ENCODE data around the gene MBOAT7.

Gene MBOAT7

DNA sequence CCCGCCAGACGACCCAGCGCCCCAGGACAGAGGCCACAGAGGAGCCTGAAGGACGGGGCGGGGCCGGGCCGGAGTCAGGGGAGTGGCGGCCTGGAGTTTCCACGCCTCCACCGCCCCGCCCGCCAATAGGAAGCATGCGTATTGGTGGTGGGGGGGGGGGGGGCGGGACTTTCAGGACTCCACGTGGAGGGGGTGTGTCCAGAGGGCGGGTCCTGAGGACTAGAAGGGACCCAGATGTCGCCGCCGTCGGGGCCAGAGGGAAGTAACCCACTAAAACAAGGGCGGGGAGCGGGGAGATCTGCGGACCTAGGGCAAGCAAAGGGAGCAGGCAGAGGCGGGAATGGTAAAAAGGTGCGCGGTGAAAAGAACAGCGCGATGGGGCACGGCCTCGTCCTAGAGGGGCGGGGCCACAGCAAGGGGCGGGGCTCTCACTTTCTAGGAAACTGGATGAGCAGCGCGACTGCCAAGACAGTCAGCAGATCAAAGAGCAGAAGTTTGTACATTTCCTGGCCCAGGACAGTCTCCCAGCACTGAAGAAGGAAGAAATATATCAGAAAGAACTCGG is 27.1 kb downstream of the MBOAT7 start:
- peak; percentile 84 for DNase-seq (ENCODE audit: low spot score)

DNA sequence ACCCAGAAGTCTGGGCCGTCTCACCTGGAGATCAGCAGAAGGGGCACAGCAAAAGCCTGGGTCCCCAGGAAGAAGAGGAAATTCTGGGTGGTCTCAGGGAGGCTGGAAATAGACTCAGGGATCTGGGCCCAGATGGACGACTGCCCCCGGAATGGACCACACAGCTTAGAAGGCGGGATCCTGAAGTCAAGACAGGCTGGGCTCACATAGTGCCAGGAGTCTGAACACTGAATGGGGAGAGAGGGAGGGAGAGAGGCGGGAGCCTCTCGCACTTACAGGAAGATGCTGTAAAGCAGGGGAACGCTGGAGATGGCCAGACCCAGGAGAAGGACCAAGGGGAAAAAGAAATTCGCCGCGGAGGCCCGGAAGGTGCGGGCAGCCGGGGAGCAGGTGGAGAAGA is 28.5 kb downstream of the MBOAT7 start:
- no peak for DNase-seq (ENCODE audit: low spot score)

DNA sequence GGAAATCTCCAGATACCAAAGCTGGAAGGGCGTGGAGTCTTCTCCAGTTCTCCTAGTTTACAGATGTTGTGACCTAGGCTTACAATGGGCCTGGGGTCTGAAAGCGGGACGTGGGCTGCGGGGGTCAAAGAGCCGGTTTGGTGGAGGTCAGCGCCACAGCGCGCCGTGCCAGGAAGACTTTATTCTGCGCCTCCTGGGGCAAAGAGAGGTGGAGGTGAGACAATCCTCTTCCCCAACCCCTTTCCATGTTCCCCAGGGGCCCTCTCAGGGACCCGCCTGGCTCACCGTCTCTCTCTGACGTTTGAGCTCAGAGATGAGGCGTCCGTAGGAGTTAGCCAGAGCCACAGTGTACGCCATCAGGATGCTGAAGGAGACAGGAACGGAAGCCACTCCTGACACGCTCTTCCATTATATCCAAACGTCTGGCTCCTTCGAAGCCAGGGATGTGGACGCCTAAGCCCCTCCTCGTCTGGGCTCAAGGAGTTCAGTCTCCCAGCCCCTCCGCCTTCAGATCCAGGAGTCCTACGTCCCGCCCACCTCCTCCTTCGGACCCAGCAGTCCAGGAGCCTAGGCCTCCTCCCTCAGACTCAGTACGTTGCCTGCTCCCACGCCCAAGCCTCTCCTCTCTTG is 29.1 kb downstream of the MBOAT7 start:
- no peak for DNase-seq (ENCODE audit: low spot score)

DNA sequence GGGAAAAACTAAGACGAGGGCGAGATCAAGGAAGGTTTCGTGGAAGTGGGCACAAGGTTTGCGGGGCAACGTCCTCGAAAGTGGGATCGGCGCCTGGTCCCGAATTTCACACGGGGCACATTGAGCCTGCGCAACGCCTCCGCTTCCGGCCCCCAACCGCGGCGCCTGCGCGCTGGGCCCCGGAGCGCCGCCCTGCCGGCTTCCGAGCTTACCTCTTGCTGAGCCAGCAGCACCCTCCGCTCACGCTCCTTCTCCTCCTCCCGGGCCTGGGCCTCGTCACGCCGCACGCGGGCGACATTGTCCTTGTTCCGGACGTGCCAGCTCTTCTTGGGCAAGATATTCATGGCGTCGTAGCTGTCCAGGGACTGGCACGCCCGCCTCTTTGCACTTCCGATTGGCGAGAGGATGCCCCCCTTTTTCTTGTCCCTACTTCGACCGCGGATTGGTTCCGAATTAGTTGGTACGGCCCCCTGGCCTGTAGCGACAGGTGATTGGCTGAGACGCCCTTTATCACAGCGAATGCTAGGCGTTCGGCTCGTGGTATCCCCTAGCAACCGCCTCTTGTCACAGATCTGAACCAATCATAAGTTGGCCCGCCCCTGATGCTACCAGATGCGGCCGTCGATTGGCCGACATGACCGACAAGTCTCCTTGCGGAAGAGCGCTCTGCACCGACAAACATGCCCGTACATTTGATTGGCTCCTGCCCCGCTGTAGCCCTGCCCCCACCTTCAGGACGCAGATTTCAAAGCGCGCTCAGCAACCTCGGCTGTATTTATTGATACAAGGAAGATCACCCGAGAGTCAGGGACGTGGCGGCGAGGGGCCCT is 29.8 kb downstream of the MBOAT7 start, which contains the start of gene LENG1:
Gene LENG1, minus strand, starts transcription at position 370 of the 830 bp plus-strand sequence. Its CDS starts 26 bp downstream, at position 344.
- peak; percentile 100 for DNase-seq (ENCODE audit: low spot score)

DNA sequence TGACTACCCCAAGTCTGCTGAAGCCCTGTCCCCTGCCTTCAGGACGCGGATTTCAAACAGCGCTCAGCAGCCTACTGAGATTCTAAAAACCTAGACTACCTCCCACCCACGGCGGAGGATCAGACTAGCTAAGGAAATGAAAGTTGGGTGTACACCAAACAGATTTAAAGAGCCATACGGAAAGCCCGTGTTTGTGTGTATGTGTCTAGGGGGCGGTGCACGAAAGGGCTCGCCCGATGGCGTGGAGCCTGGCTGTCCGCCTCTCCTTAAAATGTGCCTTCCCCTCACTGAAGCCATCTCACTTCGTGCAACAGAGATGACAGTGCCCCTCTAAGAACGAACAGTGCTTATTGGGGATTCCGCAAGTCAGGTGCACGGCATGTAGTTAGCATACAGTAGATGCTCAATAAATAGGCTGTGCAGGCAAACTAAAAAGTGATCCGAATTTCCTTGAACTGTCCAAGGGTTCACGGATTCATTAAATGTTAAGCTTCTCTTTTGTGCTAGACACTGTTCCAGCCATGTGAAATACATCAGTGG is 30.5 kb downstream of the MBOAT7 start:
- DNase-seq (ENCODE audit: low spot score) = peak; percentile 25

DNA sequence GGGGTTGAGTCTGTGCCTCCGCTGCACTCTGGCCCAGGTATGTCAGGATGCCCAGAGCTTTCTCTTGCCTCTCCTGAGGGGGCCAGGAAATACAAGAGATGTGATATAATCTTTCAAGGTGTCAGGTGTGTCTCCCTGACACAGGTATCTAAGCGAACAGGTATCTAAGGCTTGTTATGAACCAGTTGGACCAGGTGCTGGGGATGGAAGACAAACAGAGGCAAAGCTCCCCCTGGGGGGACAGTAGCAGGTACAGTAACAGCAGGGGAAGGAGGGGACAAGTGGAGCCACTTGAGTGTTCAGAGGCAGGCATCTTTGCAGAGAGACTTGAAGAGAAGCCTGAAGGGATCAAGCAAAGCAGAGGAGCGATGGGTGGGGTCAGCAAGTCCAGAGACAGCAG is 32.4 kb downstream of the MBOAT7 start:
- no peak for DNase-seq (ENCODE audit: low spot score)

DNA sequence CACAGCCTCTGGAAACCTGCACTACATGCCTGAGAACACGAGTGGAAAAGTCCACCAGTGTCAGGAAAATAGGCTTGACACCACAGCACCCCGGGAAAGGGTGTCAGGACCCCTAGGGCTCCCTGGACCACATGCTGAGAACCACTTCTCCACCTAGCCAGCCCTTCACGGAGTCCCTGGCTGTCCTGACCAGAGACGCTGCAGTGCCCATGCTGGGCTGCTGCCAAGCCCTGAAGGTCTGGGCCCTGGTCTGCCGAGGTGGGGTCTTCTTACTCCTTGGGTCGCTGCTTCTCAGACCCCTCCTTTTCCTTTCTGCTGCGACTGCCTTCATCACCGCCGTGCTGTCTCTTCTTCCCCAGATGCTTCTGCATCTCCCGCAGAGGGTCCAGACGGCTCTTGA is 32.9 kb downstream of the MBOAT7 start:
- DNase-seq (ENCODE audit: low spot score) = no peak

DNA sequence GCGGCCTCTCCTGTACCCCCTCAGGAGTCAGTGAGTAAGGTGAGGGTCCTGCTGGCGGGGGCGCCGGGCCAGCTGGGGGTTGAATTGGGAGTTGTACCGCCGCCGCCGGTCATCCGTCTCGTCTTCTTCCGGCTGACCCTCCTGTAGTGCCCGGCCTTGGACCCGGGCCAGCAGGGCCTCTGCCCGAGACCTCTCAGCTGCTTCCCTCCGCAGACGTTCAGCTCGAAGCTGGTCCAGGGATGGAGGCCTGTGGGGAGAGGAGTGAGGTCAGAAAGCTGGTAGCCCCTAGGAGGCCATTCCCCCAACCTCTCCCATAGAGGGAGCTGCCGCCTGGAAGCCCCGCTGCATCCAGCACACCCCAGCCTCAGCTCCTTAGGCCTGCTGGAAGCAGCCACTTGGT is 33.7 kb downstream of the MBOAT7 start:
- DNase-seq (ENCODE audit: low spot score) = no peak

DNA sequence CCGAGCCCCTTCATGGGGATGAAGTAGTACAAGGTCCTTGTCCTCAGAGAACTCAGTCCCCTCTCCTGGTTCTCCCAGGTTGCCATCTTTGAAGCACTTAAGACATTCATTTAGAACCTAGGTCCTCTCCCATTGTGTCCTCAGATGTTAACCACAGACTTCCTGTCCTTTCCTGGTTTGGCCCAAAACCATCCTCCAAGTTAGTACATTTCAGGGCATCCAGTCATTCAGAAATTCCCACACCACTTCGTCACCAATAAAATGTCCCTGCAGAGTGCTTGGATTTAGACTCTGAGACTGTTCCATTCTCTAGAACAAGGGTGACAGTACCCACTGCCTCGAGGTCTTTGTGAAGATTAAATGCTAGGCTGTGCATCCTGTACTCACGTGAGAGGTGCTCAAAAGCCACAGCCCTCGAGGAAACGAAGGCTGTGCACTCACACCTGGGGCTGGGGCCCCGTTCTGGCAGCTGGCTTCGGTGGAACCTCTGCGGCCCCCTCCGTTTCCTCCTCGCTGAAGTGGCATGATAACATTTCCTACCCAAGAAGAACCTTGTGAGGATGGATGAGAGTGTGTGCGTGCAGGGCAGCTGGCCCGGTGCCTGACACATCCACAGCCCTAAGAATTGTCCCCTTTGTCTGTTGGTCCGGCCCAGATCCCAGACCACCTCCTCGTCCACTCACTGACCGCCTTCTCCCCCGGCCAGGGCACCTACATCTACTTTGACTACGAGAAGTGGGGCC is 34.6 kb downstream of the MBOAT7 start:
- DNase-seq (ENCODE audit: low spot score) = peak; percentile 18

DNA sequence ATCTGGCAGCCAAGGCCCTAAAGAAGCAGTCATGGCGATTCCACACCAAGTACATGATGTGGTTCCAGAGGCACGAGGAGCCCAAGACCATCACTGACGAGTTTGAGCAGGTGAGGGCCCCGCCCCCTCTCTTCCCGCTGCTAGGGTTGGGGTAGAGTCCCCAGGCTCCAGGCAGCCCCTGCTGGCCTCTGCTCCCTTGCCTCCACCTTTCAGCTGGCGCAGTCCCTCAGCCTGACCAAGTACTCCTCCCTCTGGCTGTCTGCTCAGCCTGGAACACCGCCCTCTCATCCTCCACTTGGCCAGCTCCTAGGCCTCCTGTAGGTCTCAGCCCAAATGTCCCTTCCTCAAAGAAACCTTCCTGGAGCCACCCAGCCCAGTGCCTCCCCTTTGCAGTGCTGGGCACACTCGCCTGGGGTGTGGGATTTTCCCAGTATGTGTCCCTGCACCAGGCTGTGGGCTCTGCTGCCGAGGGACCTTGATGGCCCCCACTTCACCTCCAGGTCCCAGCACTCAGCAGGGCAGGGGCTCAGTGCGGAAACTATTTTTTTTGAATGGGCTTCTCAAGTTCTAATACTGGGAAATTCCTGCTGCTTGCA is 35.6 kb downstream of the MBOAT7 start:
- no peak for DNase-seq (ENCODE audit: low spot score)

DNA sequence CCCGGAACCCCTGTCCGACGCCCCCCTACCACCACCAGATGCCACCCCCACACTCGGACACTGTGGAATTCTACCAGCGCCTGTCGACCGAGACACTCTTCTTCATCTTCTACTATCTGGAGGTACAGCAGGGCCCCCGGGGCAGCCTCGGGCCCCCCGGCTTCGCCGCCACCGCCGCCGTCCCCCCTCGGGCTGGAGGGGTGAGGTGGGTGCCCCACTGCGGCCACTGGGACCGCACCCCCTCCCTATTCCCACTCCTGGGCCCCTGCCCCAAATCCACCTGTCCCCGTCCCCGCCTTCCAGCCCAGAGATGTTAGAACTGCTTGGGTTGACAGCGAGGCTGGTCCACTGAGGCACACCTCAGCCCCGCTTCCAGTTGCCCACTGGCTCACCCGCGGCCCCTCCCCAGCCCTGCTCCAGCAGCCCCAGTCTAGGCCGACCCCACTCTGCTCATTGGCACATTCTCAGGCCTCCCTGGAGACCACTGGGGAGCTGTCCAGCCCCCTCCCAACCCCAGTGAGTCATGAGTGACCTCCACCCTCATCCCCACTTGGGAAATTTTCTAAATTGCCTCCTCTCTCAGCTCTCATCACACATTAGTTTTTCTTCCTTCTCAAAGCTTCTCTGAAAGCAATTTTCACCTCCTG is 36.4 kb downstream of the MBOAT7 start:
- DNase-seq (ENCODE audit: low spot score) = no peak

DNA sequence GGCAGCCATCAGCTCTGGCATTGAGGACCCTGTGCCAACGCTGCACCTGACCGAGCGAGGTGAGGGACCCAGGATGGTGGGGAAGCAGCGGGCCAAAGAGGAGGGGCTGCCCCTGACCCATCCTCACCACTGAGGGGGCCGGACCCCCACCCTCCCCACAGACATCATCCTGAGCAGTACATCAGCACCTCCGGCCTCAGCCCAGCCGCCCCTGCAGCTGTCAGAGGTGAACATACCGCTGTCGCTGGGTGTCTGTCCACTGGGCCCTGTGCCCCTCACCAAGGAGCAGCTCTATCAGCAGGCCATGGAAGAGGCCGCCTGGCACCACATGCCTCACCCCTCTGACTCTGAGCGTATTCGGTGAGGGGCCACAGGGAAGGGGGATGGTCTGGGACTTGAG is 37.1 kb downstream of the MBOAT7 start:
- no peak for DNase-seq (ENCODE audit: low spot score)

DNA sequence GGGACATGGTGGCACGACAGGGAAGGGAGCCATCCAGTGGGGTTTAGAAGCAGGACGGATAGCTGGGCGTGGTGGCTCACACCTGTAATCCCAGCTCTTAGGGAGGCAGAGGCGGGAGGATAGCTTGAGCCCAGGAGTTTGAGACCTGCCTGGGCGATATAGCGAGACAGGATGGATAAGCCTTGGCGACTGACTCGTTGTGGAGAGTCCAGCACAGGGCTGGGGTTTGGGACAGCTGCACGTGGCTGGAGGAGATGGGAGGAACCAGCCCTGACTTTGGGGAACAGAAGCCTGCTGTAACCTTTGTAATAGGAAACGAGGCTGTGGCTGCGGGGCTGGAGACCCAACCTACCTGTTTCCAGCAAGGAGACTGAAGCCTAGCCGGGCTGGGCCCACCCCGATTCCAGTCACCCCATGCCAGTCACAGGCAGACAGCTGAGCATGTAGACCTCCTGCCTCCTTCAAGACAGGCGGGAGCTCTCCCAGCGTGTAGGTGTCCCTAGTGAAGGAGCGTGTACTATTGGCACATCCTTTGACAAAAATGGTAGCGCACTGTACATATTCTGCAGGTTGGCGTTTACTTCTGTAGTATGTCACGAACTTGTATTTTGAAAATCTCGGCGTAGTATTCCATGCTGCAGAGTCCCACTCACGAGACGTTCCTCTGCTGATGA is 37.9 kb downstream of the MBOAT7 start:
- no peak for DNase-seq (ENCODE audit: low spot score)

DNA sequence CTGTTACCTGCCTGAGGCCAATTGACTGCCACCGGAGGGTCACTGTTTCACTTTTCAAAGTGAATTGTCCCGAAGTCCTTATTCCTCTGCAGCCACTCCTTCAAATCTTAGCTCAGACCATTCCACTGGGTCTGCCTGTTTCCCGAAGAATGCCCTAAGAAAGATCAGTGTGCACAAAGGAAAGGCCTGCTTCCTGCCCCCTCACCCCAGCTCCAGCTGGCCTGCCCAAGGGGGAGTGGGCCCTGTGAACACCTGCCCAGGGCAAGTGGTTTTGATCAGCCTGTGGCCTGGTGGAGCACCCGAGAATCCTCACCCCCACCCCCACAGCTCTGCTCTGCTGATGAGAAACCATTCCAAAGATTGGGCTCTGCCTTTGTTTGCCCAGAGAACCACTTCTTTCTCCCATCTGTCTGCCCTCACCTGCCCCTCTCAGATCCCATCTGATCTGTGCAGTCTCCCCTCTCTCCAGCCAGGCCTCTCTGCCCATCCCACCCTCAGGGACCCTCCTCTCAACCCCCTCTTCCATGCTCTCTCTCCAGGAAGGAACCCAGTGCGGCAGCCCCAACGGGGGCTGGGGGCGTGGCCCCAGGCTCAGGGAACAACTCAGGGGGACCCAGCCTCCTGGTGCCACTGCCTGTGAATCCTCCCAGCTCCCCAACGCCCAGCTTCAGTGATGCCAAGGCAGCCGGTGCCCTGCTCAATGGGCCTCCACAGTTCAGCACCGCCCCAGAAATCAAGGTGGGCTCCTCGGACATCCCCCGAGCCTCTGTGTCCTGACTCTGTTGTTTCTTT is 40.2 kb downstream of the MBOAT7 start:
- DNase-seq (ENCODE audit: low spot score) = no peak

DNA sequence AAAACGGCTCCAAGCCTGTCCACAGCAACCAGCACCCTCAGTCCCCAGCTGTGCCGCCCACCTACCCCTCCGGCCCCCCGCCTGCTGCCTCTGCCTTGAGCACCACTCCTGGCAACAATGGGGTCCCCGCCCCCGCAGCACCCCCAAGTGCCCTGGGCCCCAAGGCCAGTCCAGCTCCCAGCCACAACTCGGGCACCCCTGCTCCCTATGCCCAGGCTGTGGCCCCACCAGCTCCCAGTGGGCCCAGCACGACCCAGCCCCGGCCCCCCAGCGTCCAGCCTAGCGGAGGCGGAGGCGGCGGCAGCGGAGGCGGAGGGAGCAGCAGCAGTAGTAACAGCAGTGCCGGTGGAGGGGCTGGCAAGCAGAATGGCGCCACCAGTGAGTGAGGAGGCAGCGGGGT is 41.2 kb downstream of the MBOAT7 start:
- no peak for DNase-seq (ENCODE audit: low spot score)

DNA sequence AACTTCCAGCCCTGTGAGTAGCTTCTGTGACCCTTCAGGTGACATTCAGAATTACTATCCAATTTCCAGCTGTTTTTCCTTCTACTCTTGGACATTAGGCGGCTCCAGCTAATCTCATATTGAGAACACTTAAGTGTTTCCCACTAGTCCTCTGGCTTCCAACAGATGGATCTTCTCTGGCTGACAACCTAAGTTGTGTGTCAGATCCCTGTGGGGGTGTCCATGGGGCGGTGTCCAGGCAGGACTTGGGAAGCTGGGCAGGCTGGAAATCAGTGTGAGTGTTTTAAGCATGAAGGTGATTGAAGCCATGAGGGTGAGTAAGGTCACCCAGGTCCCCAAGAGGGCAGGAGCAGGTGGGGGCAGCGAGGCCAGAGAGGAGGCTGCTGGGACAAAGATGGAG is 41.7 kb downstream of the MBOAT7 start:
- no peak for DNase-seq (ENCODE audit: low spot score)

DNA sequence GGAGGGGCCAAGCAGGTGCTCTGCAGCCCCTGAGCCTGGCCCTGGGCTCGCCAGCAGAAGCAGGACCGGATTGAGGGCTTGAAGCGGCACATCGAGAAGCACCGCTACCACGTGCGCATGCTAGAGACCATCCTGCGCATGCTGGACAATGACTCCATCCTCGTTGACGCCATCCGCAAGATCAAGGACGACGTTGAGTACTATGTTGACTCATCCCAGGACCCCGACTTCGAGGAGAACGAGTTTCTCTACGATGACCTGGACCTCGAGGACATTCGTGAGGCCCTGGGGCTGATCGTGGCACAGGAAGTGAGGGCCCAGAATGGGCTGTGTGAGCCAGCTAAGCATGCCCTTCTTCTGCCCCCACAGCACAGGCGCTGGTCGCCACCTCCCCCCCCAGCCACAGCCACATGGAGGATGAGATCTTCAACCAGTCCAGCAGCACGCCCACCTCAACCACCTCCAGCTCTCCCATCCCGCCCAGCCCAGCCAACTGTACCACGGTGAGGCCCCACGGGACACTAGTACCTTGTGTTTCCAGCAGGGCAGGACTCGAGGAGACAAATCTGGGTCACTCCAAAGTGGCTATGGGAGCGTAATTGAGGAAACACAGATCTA is 43.7 kb downstream of the MBOAT7 start:
- no peak for DNase-seq (ENCODE audit: low spot score)

DNA sequence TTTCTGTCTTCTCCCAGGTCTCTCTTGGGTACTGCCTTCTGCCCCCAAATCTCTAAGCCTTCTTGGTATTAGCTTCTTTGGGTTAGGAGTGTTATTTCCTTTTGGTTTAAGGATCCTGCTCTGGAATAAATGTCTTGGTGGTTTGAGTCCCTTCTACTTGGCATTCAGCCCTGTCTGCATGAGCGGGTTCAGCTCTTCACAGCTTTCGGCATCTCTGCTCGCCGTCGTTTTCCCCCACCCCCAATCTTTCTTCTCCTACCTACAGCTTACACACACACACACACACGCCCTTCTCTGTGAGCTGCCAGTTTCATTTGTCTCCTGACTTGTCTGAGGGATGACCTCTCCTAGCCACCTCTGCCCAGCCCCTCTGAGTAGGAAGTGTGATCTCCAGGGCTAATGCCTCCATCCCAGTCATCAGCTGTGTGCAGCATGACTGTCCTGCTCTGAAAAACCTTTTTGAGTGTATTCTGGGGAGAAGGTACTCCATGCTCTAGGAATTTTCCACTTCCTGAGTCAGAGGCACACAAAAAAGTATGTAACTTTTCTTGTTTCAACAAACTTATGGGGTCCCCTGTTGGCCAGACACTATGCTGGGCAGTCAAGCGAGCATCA is 47.1 kb downstream of the MBOAT7 start:
- DNase-seq (ENCODE audit: low spot score) = no peak

DNA sequence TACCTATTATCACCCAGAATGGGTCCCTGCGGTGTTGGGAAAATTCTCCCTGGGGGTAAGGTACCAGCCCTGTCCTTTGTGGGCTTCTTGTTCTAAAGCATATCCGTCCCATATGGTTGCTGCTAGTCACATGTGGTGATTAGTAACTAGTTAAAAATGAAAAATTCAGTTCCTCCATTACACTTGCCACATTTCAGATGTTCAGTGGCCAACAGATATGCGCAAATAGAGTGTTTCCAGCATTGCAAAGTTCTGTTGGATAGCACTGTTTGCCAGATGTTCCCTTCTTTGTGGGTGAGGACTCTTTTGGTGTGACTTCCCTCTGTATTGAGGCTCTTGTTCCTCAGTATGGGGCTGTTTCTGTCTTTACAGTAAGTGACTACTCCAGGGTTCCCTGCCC is 48.0 kb downstream of the MBOAT7 start:
- no peak for DNase-seq (ENCODE audit: low spot score)
